GM12801 (cell line): ENCODE data around the gene GNAI2.

Experiments used
- CTCF ChIP-seq: IDR thresholded peaks from one replicate; pipeline ENCODE4 v1.5.1; 2011; ENCODE audit warnings: control low read depth; ENCODE audit not compliant: insufficient read length; ENCODE audit errors: extremely low read depth

The GNAI2 gene

GRCh38 chr3:50208677-50209344 is 27.2 kb upstream of the GNAI2 start:
- TF ChIP-seq CTCF = no peak

- TF ChIP-seq CTCF = no peak
Observed at GRCh38 chr3:50210176-50210509, 25.9 kb upstream of the GNAI2 start.

- TF ChIP-seq CTCF = no peak
Observed at GRCh38 chr3:50210510-50211367, 25.3 kb upstream of the GNAI2 start.

- TF ChIP-seq CTCF = no peak
Observed at GRCh38 chr3:50211930-50212329, 24.1 kb upstream of the GNAI2 start.

- TF ChIP-seq CTCF = no peak
Observed at GRCh38 chr3:50212502-50212901, 23.5 kb upstream of the GNAI2 start.

- no peak for TF ChIP-seq CTCF
Observed at GRCh38 chr3:50212971-50213370, 23.0 kb upstream of the GNAI2 start.

- TF ChIP-seq CTCF = no peak
Observed at GRCh38 chr3:50213373-50213772, 22.6 kb upstream of the GNAI2 start.
